ENCODE measurements around the gene CORO1C.

CORO1C gene

GRCh38 chr12:108724054-108724889 lies 7.0 kb downstream of the CORO1C start:
- DNase-seq: no peak

DNA sequence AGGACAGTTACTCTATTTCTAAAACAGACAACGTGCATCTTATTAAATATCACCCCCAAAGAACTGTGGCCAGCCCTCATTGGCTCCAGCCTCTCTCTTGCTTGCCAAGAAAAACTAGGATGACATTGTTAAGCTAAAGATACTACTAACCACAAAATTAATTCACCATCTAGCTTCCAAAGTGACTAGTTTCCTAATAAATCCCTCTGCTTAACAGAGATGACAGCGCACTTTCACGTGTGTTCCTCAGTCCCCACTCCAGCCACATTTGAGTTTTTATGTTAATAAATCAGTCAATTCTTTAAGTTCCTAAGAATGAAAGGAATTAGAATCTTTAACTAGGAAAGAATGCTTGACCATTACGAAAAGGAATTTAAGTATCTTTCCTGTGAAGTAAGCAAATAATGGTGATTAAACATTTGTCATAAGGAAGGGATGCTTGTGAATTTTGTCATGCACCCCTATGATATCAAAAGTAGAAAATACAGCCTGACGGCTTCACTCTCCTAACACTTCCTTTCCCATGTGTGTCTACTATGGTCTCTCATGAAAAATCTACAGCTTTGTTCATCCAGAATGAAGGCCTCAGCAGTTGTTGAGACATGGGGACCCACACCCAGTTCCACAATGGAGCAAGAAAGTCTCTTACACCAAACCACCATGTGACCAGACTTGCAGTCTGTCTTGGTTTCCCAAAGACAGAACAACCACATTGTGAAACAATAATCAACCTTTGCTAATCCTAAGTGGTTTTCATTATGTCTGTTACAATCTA lies 8.1 kb downstream of the CORO1C start:
- peak; percentile 97 for DNase-seq

DNA sequence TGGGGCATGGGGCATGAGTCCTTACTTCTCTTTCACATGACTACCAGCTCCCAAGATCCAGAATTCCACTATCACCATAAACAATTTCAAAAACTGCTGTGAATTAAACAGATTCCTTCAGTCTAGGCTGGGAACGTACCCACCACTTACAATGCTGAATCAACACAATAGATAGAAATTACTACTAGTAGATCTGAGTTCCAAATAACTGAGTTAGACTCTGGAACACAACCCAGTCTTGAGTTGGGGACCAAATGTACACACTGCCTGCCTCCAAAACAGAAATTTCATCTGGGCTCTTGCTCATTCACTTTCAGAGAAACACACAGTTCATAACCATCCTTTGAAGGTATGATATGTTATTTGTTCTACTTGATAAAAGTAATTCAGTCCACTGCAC lies 8.9 kb downstream of the CORO1C start:
- DNase-seq: no peak

- DNase-seq: no peak
Measured at GRCh38 chr12:108721824-108722223, 9.5 kb downstream of the CORO1C start.

DNA sequence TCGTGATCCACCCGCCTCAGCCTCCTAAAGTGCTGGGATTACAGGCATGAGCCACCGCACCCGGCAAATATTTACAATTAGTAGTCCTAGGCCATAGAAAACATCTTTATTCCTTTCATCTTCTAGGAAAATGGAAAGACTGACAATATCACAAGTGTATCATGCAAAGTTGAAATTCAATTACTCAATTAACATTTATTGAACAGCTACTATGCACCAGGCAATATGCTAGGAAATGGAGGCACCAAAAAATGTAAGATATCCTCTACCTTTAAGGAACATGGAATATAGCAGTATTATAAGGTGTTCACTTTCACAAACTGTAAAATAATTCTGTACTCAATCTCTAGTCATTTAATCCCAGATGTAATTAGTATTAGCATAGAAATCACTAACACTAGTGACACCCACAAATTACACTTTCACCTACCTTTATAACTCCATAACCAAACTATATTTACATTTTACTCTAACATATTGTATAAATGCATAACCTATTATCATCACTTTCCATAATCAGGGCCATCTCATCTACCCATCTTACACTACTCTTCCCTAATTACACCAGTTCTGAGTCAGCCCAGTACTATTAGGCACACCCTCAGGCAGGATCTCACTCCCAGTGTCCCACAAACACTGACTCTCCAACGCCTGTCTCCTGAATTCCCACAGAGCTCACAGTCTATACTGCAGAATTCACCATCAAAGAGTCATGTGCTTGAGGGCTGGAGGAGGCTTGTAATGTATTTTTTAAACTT lies 10.4 kb downstream of the CORO1C start:
- DNase-seq: peak; percentile 60

- DNase-seq: no peak
Measured at GRCh38 chr12:108717243-108717642, 14.1 kb downstream of the CORO1C start.

- DNase-seq: no peak
Measured at GRCh38 chr12:108714866-108715265, 16.5 kb downstream of the CORO1C start.

- DNase-seq: no peak
Measured at GRCh38 chr12:108713471-108713870, 17.8 kb downstream of the CORO1C start.

GRCh38 chr12:108712925-108713203 lies 18.5 kb downstream of the CORO1C start:
- peak; percentile 39 for DNase-seq

- no peak for DNase-seq
Measured at GRCh38 chr12:108712165-108712924, 19.0 kb downstream of the CORO1C start.

- DNase-seq: no peak
Measured at GRCh38 chr12:108711489-108712164, 19.7 kb downstream of the CORO1C start.

GRCh38 chr12:108709697-108710096 lies 21.6 kb downstream of the CORO1C start:
- no peak for DNase-seq

DNA sequence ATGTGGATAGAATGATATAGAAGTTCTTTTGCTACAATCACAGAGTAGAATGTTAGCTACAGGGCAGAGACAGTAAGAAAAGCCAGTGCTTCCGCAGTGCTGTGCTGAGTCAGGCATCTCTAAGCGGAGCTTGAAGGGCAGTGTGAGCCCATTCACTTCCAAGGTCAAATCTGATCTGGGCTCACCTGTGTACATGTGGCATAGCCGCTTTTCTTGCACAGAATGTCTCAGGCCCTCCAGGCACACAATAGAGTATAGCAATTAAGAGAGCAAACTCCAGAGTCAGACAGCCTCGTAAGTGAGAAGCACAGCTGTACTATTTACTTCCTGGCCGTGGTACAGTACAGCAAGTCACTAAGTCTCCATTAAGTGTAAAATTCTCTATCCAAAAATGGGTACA lies 26.8 kb downstream of the CORO1C start:
- no peak for DNase-seq

- DNase-seq: no peak
Measured at GRCh38 chr12:108702595-108703320, 28.6 kb downstream of the CORO1C start.

- peak; percentile 60 for DNase-seq
Measured at GRCh38 chr12:108701779-108702441, 29.4 kb downstream of the CORO1C start.

DNA sequence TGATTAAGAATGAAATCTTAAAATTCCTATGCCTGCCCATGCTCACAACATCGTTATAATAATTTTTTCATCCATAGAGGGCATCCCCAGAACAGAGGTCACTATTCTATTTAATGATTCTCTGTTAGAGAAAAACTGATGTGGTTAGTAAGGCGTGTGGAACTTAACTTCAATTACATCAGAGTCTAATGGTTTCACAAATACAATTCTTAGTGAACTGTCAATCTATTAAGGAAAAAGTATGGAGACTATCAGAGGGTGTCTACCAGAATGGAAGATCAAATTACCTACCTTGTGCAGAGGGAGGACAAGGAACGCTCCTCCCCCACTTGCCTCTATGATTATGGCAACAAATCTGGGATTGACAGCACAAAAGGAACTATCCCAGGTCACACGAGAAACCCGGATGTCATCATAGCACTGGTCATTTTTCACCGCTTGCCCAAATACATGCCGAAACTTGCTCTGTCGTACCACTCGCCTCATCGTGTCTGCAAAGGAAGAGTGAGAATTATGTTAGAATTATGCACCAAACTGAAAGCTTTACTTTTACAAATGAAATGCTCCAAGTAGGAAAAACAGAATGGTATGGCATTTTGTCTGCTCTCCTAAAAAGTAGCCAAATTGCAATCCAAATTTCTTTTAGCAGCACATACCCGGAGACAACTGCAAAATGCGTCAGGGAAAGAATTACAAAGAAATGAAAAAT lies 30.3 kb downstream of the CORO1C start:
- no peak for DNase-seq

- no peak for DNase-seq
Measured at GRCh38 chr12:108699955-108700563, 31.3 kb downstream of the CORO1C start.

DNA sequence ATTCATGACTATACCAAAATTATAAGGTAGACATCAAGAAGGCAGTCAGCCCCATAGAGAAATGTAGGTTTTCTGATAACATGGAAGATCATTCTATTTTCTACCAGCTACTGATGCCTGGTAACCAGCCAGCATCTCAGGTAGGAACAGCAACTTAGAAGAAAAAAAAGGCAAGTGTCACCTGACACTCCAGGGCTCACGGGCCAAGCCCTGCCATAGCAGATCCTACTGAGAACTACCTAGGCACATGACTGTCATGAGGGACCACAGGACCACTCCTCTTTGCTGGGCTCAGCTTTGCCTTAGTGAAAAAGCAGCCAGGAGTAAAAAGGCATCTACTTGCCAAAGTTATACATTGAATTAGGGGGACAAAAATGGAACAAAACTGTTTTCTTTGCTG lies 33.4 kb downstream of the CORO1C start:
- no peak for DNase-seq

DNA sequence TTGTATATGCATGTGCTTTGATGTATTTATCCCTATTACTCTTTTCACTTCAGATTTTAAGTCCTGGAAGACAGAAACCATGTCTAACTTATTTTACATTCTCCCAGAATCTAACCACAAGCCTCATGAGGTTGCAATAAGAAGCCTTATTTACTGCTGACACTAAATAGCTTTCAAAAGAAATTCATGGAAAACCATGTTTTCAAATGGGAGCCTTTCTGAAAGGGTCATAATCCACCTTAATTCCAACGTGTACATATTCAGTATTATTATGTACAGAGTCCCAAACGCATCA lies 34.4 kb downstream of the CORO1C start:
- no peak for DNase-seq

Measured in fibroblast of upper back skin (primary cell).